GM21576 (cell line): Measurements from ENCODE around the gene DAPK3.
"Not testable (repeated sequence)": the region's sequence is repeated elsewhere in the genome, so short reads cannot be mapped to it uniquely, and the experiment has no call there.

Experiments used
- ATAC-seq: cut with Tn5 transposase; IDR thresholded peaks from one replicate; pipeline ENCODE4 v1.9.1; 2021; ENCODE audit warnings: mild to moderate bottlenecking, moderate library complexity; ENCODE audit not compliant: unreplicated experiment

DAPK3 gene

GRCh38 chr19:3955688-3956087, 15.2 kb downstream of the DAPK3 start:
- no peak for ATAC-seq

- not testable (repeated sequence) for ATAC-seq
Observed at GRCh38 chr19:3955276-3955675, 15.6 kb downstream of the DAPK3 start.

- ATAC-seq, result no peak
Observed at GRCh38 chr19:3954107-3954506, 16.8 kb downstream of the DAPK3 start.

GRCh38 chr19:3952755-3953276, 18.1 kb downstream of the DAPK3 start:
- ATAC-seq, result not testable (repeated sequence)

- no peak for ATAC-seq
Observed at GRCh38 chr19:3950871-3951861, 19.7 kb downstream of the DAPK3 start.

- ATAC-seq, result no peak
Observed at GRCh38 chr19:3949997-3950859, 20.7 kb downstream of the DAPK3 start.

GRCh38 chr19:3949294-3949693, 21.6 kb downstream of the DAPK3 start:
- no peak for ATAC-seq

- ATAC-seq, result not testable (repeated sequence)
Observed at GRCh38 chr19:3947316-3947933, 23.5 kb downstream of the DAPK3 start.

- ATAC-seq, result no peak
Observed at GRCh38 chr19:3945838-3946237, 25.1 kb downstream of the DAPK3 start.

- ATAC-seq, result no peak
Observed at GRCh38 chr19:3944018-3944721, 26.7 kb downstream of the DAPK3 start.

- ATAC-seq, result no peak
Observed at GRCh38 chr19:3942790-3943409, 28.0 kb downstream of the DAPK3 start.

- ATAC-seq, result not testable (repeated sequence)
Observed at GRCh38 chr19:3938300-3938950, 32.5 kb downstream of the DAPK3 start.

GRCh38 chr19:3936506-3937442, 34.1 kb downstream of the DAPK3 start:
- ATAC-seq, result no peak

- no peak for ATAC-seq
Observed at GRCh38 chr19:3932931-3933810, 37.7 kb downstream of the DAPK3 start, which contains the start of gene NMRK2. NMRK2 (plus strand) TSS chr19:3933069; CDS start chr19:3933672, 603 bp downstream.

- ATAC-seq, result no peak
Observed at GRCh38 chr19:3931041-3931440, 39.9 kb downstream of the DAPK3 start.

- no peak for ATAC-seq
Observed at GRCh38 chr19:3923912-3924311, 47.0 kb downstream of the DAPK3 start.

GRCh38 chr19:3923096-3923758, 47.7 kb downstream of the DAPK3 start:
- no peak for ATAC-seq
